GM23338 (cell line): ENCODE measurements around the gene NXPH3. TPM values are rescaled to one million over a fixed set of nuclear protein-coding genes. Genes with fewer than 3 reads are reported as not detected.
"Not testable (repeated sequence)": the region's sequence is repeated elsewhere in the genome, so short reads cannot be mapped to it uniquely, and the experiment has no call there.

Experiments used
- ATAC-seq: fragments of 200-7000 bp; cut with Tn5 transposase; 3 replicates; pipeline ENCODE4 v1.9.1; 2020
- DNase-seq: peaks from one replicate; pipeline ENCODE4 v3.0.0-alpha.2; 2015; ENCODE audit warnings: low spot score
- H2AFZ ChIP-seq: fragments of 200-600 bp; sonication (generic); 2 replicates; pipeline ENCODE4 v1.8.0; 2016; ENCODE audit warnings: antibody characterized with exemption, mild to moderate bottlenecking, moderate library complexity
- H3F3A ChIP-seq: fragments of 200-600 bp; sonication (generic); replicated peaks from 2 replicates; pipeline ENCODE4 v1.8.0; 2017; ENCODE audit warnings: antibody characterized with exemption, mixed run types, low read depth
- H3K27ac ChIP-seq: fragments of 200-600 bp; sonication (generic); 2 replicates; pipeline ENCODE4 v1.6.1; 2016; ENCODE audit warnings: low read depth
- H3K27me3 ChIP-seq: fragments of 200-600 bp; sonication (generic); 2 replicates; pipeline ENCODE4 v1.8.0; 2016; ENCODE audit warnings: mild to moderate bottlenecking, mixed run types, moderate library complexity; ENCODE audit not compliant: insufficient read depth
- H3K36me3 ChIP-seq: fragments of 200-600 bp; sonication (generic); 2 replicates; pipeline ENCODE4 v1.8.0; 2016; ENCODE audit warnings: mild to moderate bottlenecking; ENCODE audit not compliant: insufficient read depth
- H3K4me1 ChIP-seq: fragments of 200-600 bp; sonication (generic); 2 replicates; pipeline ENCODE4 v1.8.0; 2016; ENCODE audit warnings: mild to moderate bottlenecking, moderate library complexity; ENCODE audit not compliant: insufficient read depth
- H3K4me2 ChIP-seq: fragments of 200-600 bp; sonication (generic); 2 replicates; pipeline ENCODE4 v1.7.1; 2017; ENCODE audit warnings: mixed run types
- H3K4me3 ChIP-seq: fragments of 200-600 bp; sonication (generic); 2 replicates; pipeline ENCODE4 v1.6.1; 2016; ENCODE audit warnings: mixed run types
- H3K79me2 ChIP-seq: fragments of 200-600 bp; sonication (generic); replicated peaks from 2 replicates; pipeline ENCODE4 v1.8.0; 2017; ENCODE audit warnings: mild to moderate bottlenecking; ENCODE audit not compliant: insufficient read depth
- H3K9me2 ChIP-seq: fragments of 200-600 bp; sonication (generic); 2 replicates; pipeline ENCODE4 v1.8.0; 2017; ENCODE audit not compliant: insufficient read depth
- H4K20me1 ChIP-seq: fragments of 200-600 bp; sonication (generic); replicated peaks from 2 replicates; pipeline ENCODE4 v1.8.0; 2017; ENCODE audit warnings: mild to moderate bottlenecking; ENCODE audit not compliant: insufficient read depth
- H3K27ac Mint-ChIP-seq: 2 replicates; pipeline ENCODE4 v1.8.0; 2020; ENCODE audit warnings: inconsistent platforms, mild to moderate bottlenecking, moderate library complexity, mixed read lengths
- H3K27me3 Mint-ChIP-seq: 3 replicates; pipeline ENCODE4 v1.8.0; 2022; ENCODE audit warnings: low read depth, mild to moderate bottlenecking, moderate library complexity, mixed read lengths, inconsistent platforms; ENCODE audit not compliant: insufficient read depth, poor library complexity
- H3K36me3 Mint-ChIP-seq: 3 replicates; pipeline ENCODE4 v1.8.0; 2021; ENCODE audit warnings: low read depth, mild to moderate bottlenecking, inconsistent platforms, moderate library complexity, mixed read lengths
- H3K4me1 Mint-ChIP-seq: 3 replicates; pipeline ENCODE4 v1.8.0; 2020; ENCODE audit warnings: mild to moderate bottlenecking, inconsistent platforms, mixed read lengths
- H3K4me3 Mint-ChIP-seq: 3 replicates; pipeline ENCODE4 v1.8.0; 2021; ENCODE audit warnings: moderate library complexity, mild to moderate bottlenecking, inconsistent platforms, mixed read lengths
- H3K9me3 Mint-ChIP-seq: 3 replicates; pipeline ENCODE4 v1.8.0; 2020; ENCODE audit warnings: moderate library complexity, mild to moderate bottlenecking, inconsistent platforms, mixed read lengths
- EZH2 ChIP-seq: fragments of 200-600 bp; sonication (generic); IDR thresholded peaks from one replicate; pipeline ENCODE4 v1.8.0; 2017; ENCODE audit warnings: antibody characterized with exemption, mild to moderate bottlenecking, low read depth; ENCODE audit not compliant: unreplicated experiment
- EZH2phosphoT487 ChIP-seq: fragments of 200-600 bp; sonication (generic); IDR thresholded peaks from one replicate; pipeline ENCODE4 v1.8.1; 2018; ENCODE audit warnings: antibody characterized with exemption; ENCODE audit not compliant: unreplicated experiment
- JUNB ChIP-seq: IDR thresholded peaks from one replicate; pipeline ENCODE4 v1.6.1; 2016; ENCODE audit warnings: antibody characterized with exemption; ENCODE audit not compliant: unreplicated experiment
- POLR2AphosphoS5 ChIP-seq: IDR thresholded peaks from 2 replicates; pipeline ENCODE4 v1.6.1; 2016; ENCODE audit warnings: antibody characterized with exemption, low read depth
- REST ChIP-seq: IDR thresholded peaks from one replicate; pipeline ENCODE4 v1.6.1; 2018; ENCODE audit warnings: antibody characterized with exemption; ENCODE audit not compliant: unreplicated experiment
- STAT1 ChIP-seq: IDR thresholded peaks from one replicate; pipeline ENCODE4 v1.6.1; 2016; ENCODE audit warnings: antibody characterized with exemption; ENCODE audit not compliant: unreplicated experiment
- ZNF114 ChIP-seq: fragments of 250-450 bp; sonication (Bioruptor Pico); IDR thresholded peaks from 2 replicates; pipeline ENCODE4 v1.5.0; 2020; ENCODE audit warnings: mild to moderate bottlenecking, moderate library complexity
- ZNF331 ChIP-seq: fragments of 250-450 bp; sonication (Bioruptor Pico); IDR thresholded peaks from 2 replicates; pipeline ENCODE4 v1.5.0; 2020; ENCODE audit warnings: low read depth, mild to moderate bottlenecking, moderate library complexity
- polyA plus RNA-seq: library from polyadenylated mRNA; unstranded; fragments of >200 nt; fragmentation: Nextera tagmentation; extraction: Ambion mirVana; gene quantifications from 2 replicates; pipeline ENCODE4 v1.2.1, GENCODE V29; 2016
- total RNA-seq: library from RNA; depleted of rRNA; stranded (reverse); fragments of >200 nt; shearing (Covaris generic); gene quantifications from 2 replicates; pipeline ENCODE4 v1.2.3, GENCODE V29; 2014

The NXPH3 gene
- total and polyA plus RNA-seq, 2 experiments from 2014 or later = 0.23 to 2.7 TPM

GRCh38 chr17:49550764-49551163, 24.9 kb upstream of the NXPH3 start:
- not testable (repeated sequence) for H4K20me1 ChIP-seq, H3K79me2 ChIP-seq, DNase-seq, H3K27me3 ChIP-seq, H3K4me1 ChIP-seq, H3K4me2 ChIP-seq, H3K4me3 ChIP-seq, H3F3A ChIP-seq, H2AFZ ChIP-seq, ATAC-seq, H3K9me3 Mint-ChIP-seq, H3K4me3 Mint-ChIP-seq, H3K27ac ChIP-seq, H3K27ac Mint-ChIP-seq, H3K9me2 ChIP-seq, H3K36me3 Mint-ChIP-seq, H3K36me3 ChIP-seq
- peaks cover 19% of the 10 kb centered on the region for H3K27me3 Mint-ChIP-seq
- H3K4me1 Mint-ChIP-seq = peaks cover 17% of the 10 kb centered on the region

GRCh38 chr17:49551221-49552069, 24.2 kb upstream of the NXPH3 start:
- Mint-ChIP-seq H3K4me3 (no peak overlapping the region; the same call in 2 of the 3 replicates), H3K27me3 (peaks cover 20% of the 10 kb centered on the region), H3K4me1 (peaks cover 16% of the 10 kb centered on the region), H3K27ac (no peak overlapping the region), H3K36me3 (no peaks in the 10 kb centered on the region), H3K9me3 (no peaks in the 10 kb centered on the region)
- Histone ChIP-seq H3K27ac (no peak overlapping the region), H2AFZ (no peak overlapping the region), H3K27me3 (no peaks in the 10 kb centered on the region; the same call in 1 of the 2 replicates), H4K20me1 (no peaks in the 10 kb centered on the region), H3K4me2 (no peak overlapping the region), H3F3A (no peaks in the 10 kb centered on the region), H3K4me1 (peaks cover 5% of the 10 kb centered on the region; the same call in 1 of the 2 replicates), H3K36me3 (no peaks in the 10 kb centered on the region), H3K9me2 (no peaks in the 10 kb centered on the region), H3K79me2 (no peaks in the 10 kb centered on the region), H3K4me3 (no peak overlapping the region)
- DNase-seq (no peak), ATAC-seq (no peak)
- no peak for TF ChIP-seq EZH2phosphoT487
- no peak for TF ChIP-seq JUNB
- TF ChIP-seq POLR2AphosphoS5 = no peak
- no peak for TF ChIP-seq REST

GRCh38 chr17:49552070-49552751, 23.5 kb upstream of the NXPH3 start:
- Histone ChIP-seq H3K4me3 (no peak overlapping the region), H2AFZ (no peak overlapping the region), H3K27me3 (no peaks in the 10 kb centered on the region; the same call in 1 of the 2 replicates), H3K9me2 (no peaks in the 10 kb centered on the region), H3K36me3 (no peaks in the 10 kb centered on the region), H3F3A (no peaks in the 10 kb centered on the region), H3K4me2 (no peak overlapping the region), H3K4me1 (no peaks in the 10 kb centered on the region; the same call in 1 of the 2 replicates), H4K20me1 (no peaks in the 10 kb centered on the region), H3K79me2 (no peaks in the 10 kb centered on the region), H3K27ac (no peak overlapping the region)
- Mint-ChIP-seq H3K36me3 (no peaks in the 10 kb centered on the region), H3K4me3 (no peak overlapping the region), H3K4me1 (peaks cover 15% of the 10 kb centered on the region), H3K9me3 (no peaks in the 10 kb centered on the region), H3K27me3 (peaks cover 18% of the 10 kb centered on the region), H3K27ac (no peak overlapping the region)
- no peak for ATAC-seq
- no peak for DNase-seq
- TF ChIP-seq ZNF331 (no peak), EZH2 (no peak), JUNB (no peak), STAT1 (no peak), POLR2AphosphoS5 (no peak), ZNF114 (CRISPR knock-in tag) (no peak)
